ENCODE data around the gene ARHGAP26.
A peak's percentile ranks its signal among the peaks of the same experiment; 100 is the strongest.

Gene ARHGAP26

DNA sequence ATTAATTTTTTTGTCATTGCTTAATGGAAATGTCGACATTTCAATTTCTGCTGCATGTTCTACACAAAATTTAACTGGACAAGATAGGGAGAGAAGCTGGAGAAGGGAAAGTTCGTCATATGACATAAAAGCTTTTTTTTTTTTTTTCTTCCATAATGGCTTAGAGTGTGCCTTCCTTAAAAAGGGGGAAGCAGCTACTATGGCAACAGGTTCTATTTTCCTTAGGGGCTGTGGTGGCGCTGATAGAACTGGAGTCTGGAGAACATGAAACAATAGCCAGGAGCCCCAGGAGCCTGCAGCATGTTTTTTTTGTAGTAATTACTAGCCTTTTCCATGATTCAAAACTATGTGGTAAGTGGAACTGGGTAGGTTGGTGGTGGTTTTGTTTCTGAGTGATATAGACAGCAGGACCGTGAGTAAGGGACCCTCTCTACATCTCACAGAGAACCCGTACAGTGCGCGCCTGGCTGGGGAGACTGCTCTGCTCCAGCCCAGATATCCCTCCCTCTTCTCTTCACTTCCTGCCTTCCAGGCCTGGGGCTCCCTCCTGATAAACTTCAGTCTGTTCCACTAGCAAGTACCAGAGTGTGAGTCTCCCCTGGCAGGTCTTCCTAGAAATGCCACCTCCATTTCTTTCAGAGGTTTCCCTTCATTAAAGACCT is 331.7 kb downstream of the ARHGAP26 start:
- Histone ChIP-seq H3K27ac (ENCODE audit: low read depth, low read length) (no peak overlapping the region), H3K4me3 (ENCODE audit: low read depth, low read length) (no peak overlapping the region), H3K36me3 (ENCODE audit: control insufficient read depth, insufficient read depth, low read length) (no peaks in the 10 kb centered on the region), H3K9me3 (ENCODE audit: control insufficient read depth, insufficient read depth, low read length) (no peaks in the 10 kb centered on the region), H3K9ac (ENCODE audit: low read depth, low read length) (no peak overlapping the region), H3K4me1 (ENCODE audit: control insufficient read depth, insufficient read depth, low read length) (no peaks in the 10 kb centered on the region), H3K27me3 (ENCODE audit: control insufficient read depth, insufficient read depth, low read length) (no peaks in the 10 kb centered on the region)

DNA sequence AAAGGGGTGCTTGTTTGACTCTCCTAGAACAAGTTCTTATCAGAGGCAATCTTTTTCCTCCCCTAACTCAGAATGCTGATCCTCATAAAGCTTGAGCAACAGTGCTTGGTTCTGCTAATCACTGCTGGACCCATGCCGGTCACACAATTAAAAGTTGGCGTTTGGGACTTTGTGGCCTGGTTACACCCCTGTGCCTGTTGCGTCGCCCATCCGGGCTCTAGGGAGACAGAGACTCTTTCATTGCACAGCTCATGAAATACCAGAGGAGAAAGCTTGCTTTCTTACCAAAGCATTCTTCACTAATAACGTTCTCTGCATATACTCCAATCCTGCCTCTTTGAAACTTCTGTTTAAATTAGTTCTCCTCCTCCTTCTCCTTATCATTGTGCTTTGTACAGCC is 332.2 kb downstream of the ARHGAP26 start:
- no peaks in the 10 kb centered on the region for H3K27me3 ChIP-seq (ENCODE audit: control insufficient read depth, insufficient read depth, low read length)
- H3K9me3 ChIP-seq (ENCODE audit: control insufficient read depth, insufficient read depth, low read length) = no peaks in the 10 kb centered on the region
- no peaks in the 10 kb centered on the region for H3K4me1 ChIP-seq (ENCODE audit: control insufficient read depth, insufficient read depth, low read length)
- H3K36me3 ChIP-seq (ENCODE audit: control insufficient read depth, insufficient read depth, low read length) = no peaks in the 10 kb centered on the region
- no peak overlapping the region for H3K4me3 ChIP-seq (ENCODE audit: low read depth, low read length)
- no peak overlapping the region for H3K9ac ChIP-seq (ENCODE audit: low read depth, low read length)
- H3K27ac ChIP-seq (ENCODE audit: low read depth, low read length) = no peak overlapping the region

DNA sequence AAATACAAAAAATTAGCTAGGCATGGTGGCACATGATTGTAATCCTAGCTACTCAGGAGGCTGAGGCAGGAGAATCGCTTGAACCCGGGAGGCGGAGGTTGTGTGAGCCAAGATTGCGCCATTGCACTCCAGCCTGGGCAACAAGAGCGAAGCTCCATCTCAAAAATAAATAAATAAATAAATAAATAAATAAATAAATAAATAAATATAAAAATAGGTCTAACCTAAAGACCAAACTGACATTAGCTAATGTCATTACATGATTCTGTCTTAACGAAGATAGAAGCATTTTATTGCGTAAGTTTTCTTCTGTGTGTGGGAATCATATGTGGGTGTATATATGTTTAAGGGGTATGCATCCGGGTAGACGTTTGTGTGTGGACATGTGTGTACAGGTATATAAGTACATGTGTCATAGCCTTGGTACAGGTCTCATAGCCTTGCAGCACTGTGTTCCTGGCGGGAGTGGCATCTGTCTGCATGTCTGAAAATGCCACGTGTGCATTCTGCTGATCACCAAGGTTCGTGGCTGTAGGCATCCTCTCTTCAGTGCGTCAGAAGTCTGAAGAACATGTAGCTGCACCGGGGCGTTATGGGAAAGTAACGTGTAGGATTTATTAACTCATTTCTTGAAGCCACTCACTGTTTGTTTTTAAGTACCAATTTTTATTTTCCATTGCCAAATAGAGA is 335.2 kb downstream of the ARHGAP26 start:
- Histone ChIP-seq H3K27ac (ENCODE audit: low read depth, low read length) (no peak overlapping the region), H3K36me3 (ENCODE audit: control insufficient read depth, insufficient read depth, low read length) (no peaks in the 10 kb centered on the region), H3K9ac (ENCODE audit: low read depth, low read length) (no peak overlapping the region), H3K27me3 (ENCODE audit: control insufficient read depth, insufficient read depth, low read length) (no peaks in the 10 kb centered on the region), H3K4me3 (ENCODE audit: low read depth, low read length) (no peak overlapping the region), H3K4me1 (ENCODE audit: control insufficient read depth, insufficient read depth, low read length) (peaks cover 7% of the 10 kb centered on the region), H3K9me3 (ENCODE audit: control insufficient read depth, insufficient read depth, low read length) (no peaks in the 10 kb centered on the region)

DNA sequence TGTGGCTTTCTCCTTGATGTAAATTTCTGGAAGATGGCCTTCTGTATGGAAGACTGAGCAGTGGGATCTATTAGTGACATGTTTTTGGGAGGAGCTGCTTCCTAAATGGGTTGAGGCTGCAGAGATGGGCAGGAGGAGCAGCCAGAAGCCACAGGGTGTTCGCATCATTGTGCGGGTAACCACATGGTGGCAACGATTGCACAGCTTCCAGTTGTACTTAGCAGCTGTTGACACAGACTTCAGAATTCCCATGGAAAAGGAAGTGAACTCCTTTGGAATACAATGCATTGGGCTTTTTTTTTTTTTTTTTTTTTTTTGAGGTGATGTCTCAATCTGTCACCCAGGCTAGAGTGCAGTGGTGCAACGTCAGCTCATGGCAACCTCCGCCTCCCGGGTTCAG is 336.0 kb downstream of the ARHGAP26 start:
- Histone ChIP-seq H3K9me3 (ENCODE audit: control insufficient read depth, insufficient read depth, low read length) (no peaks in the 10 kb centered on the region), H3K4me1 (ENCODE audit: control insufficient read depth, insufficient read depth, low read length) (peaks cover 15% of the 10 kb centered on the region), H3K27ac (ENCODE audit: low read depth, low read length) (no peak overlapping the region), H3K36me3 (ENCODE audit: control insufficient read depth, insufficient read depth, low read length) (no peaks in the 10 kb centered on the region), H3K4me3 (ENCODE audit: low read depth, low read length) (no peak overlapping the region), H3K9ac (ENCODE audit: low read depth, low read length) (no peak overlapping the region), H3K27me3 (ENCODE audit: control insufficient read depth, insufficient read depth, low read length) (no peaks in the 10 kb centered on the region)

DNA sequence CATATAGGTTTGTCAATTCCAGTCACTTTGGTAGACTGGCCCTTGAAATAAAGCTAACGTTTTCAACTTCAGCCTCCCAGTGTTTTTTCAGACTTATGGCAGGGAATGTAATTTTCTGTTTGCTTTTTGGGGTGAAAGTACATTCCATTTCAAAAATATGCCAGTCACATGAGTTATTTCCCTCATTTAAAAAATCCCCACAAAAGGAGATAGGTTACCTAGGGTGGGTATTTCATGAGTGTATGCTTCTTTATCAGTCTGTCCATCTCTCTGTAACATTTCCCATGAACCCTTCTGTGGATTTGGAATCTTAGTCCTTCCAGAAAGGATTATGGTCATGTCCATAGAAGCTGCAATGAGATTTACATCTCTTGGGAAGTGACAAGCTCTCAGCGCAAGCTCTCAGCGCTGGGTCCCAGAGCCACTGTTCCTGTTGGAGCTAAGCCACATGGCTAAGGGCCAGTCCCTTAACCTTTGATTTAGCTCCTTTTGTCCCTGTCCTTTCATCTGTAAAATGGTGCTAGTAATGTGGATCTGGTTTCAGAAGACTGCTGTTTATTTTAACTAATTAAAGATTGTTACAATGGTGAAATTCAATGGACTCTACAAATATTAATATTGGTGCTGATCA is 338.4 kb downstream of the ARHGAP26 start:
- no peaks in the 10 kb centered on the region for H3K9me3 ChIP-seq (ENCODE audit: control insufficient read depth, insufficient read depth, low read length)
- H3K4me1 ChIP-seq (ENCODE audit: control insufficient read depth, insufficient read depth, low read length) = peaks cover 22% of the 10 kb centered on the region
- H3K4me3 ChIP-seq (ENCODE audit: low read depth, low read length) = no peak overlapping the region
- H3K36me3 ChIP-seq (ENCODE audit: control insufficient read depth, insufficient read depth, low read length) = no peaks in the 10 kb centered on the region
- no peak overlapping the region for H3K9ac ChIP-seq (ENCODE audit: low read depth, low read length)
- no peak overlapping the region for H3K27ac ChIP-seq (ENCODE audit: low read depth, low read length)
- H3K27me3 ChIP-seq (ENCODE audit: control insufficient read depth, insufficient read depth, low read length) = no peaks in the 10 kb centered on the region

DNA sequence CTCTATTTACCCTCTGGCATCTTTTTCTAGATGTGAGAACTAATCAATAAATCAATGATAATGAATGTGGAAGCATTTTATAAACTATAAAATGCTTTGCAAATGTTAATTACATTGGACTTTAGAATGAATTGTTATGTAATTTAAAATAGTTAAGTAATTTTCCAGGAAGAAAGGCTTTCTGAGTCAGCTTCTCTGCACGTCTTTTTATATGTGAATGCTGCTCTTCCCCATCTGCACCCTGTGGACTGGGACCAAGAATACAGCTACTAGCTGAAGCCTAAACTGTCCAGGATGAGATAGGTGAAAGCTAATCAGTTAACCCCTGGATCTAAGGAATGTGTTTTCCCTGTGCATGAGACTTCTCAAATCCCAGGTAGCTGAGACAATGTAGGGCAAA is 340.4 kb downstream of the ARHGAP26 start:
- H3K9ac ChIP-seq (ENCODE audit: low read depth, low read length) = peak overlapping the region; percentile 15; the same call in 1 of the 2 replicates
- peak overlapping the region; percentile 67 for H3K27ac ChIP-seq (ENCODE audit: low read depth, low read length)
- H3K9me3 ChIP-seq (ENCODE audit: control insufficient read depth, insufficient read depth, low read length) = no peaks in the 10 kb centered on the region
- peaks cover 22% of the 10 kb centered on the region for H3K4me1 ChIP-seq (ENCODE audit: control insufficient read depth, insufficient read depth, low read length)
- no peaks in the 10 kb centered on the region for H3K36me3 ChIP-seq (ENCODE audit: control insufficient read depth, insufficient read depth, low read length)
- no peaks in the 10 kb centered on the region for H3K27me3 ChIP-seq (ENCODE audit: control insufficient read depth, insufficient read depth, low read length)
- H3K4me3 ChIP-seq (ENCODE audit: low read depth, low read length) = no peak overlapping the region

- Histone ChIP-seq H3K36me3 (ENCODE audit: control insufficient read depth, insufficient read depth, low read length) (no peaks in the 10 kb centered on the region), H3K4me3 (ENCODE audit: low read depth, low read length) (no peak overlapping the region), H3K4me1 (ENCODE audit: control insufficient read depth, insufficient read depth, low read length) (peaks cover 22% of the 10 kb centered on the region), H3K9ac (ENCODE audit: low read depth, low read length) (no peak overlapping the region), H3K27me3 (ENCODE audit: control insufficient read depth, insufficient read depth, low read length) (no peaks in the 10 kb centered on the region), H3K27ac (ENCODE audit: low read depth, low read length) (no peak overlapping the region), H3K9me3 (ENCODE audit: control insufficient read depth, insufficient read depth, low read length) (no peaks in the 10 kb centered on the region)
Observed at GRCh38 chr5:143111799-143112198, 341.6 kb downstream of the ARHGAP26 start.

- H3K9ac ChIP-seq (ENCODE audit: low read depth, low read length) = no peak overlapping the region
- no peaks in the 10 kb centered on the region for H3K36me3 ChIP-seq (ENCODE audit: control insufficient read depth, insufficient read depth, low read length)
- no peak overlapping the region for H3K27ac ChIP-seq (ENCODE audit: low read depth, low read length)
Observed at GRCh38 chr5:143113461-143113860, 343.3 kb downstream of the ARHGAP26 start.

DNA sequence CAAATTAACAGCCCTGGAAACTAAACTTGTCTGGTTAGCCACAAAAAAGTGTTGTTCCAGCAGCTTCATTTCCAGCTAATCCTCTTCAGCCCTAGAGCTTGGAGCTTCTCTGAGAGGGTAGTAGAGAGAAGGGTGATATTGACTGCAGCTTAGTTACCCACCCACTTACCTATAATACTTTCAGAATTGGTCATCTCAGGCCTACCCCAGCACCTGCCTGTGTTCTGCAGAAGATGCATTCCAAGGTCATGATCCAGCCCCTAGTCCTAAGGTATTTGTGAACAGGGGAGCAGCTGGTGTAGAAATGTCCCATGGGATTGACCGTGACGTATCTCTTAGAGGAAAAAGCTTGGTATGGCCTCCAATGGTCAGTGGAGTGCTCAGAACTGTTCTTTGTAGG is 344.3 kb downstream of the ARHGAP26 start:
- Histone ChIP-seq H3K4me3 (ENCODE audit: low read depth, low read length) (no peak overlapping the region), H3K9ac (ENCODE audit: low read depth, low read length) (no peak overlapping the region), H3K9me3 (ENCODE audit: control insufficient read depth, insufficient read depth, low read length) (no peaks in the 10 kb centered on the region), H3K27ac (ENCODE audit: low read depth, low read length) (no peak overlapping the region), H3K4me1 (ENCODE audit: control insufficient read depth, insufficient read depth, low read length) (peaks cover 29% of the 10 kb centered on the region), H3K27me3 (ENCODE audit: control insufficient read depth, insufficient read depth, low read length) (no peaks in the 10 kb centered on the region), H3K36me3 (ENCODE audit: control insufficient read depth, insufficient read depth, low read length) (no peaks in the 10 kb centered on the region)

More at GRCh38 chr5:143113461-143113860, 343.3 kb downstream of the ARHGAP26 start:
- H3K4me1 ChIP-seq (ENCODE audit: control insufficient read depth, insufficient read depth, low read length) = peaks cover 22% of the 10 kb centered on the region
- H3K4me3 ChIP-seq (ENCODE audit: low read depth, low read length) = no peak overlapping the region
- H3K9me3 ChIP-seq (ENCODE audit: control insufficient read depth, insufficient read depth, low read length) = no peaks in the 10 kb centered on the region
- no peaks in the 10 kb centered on the region for H3K27me3 ChIP-seq (ENCODE audit: control insufficient read depth, insufficient read depth, low read length)

DNA sequence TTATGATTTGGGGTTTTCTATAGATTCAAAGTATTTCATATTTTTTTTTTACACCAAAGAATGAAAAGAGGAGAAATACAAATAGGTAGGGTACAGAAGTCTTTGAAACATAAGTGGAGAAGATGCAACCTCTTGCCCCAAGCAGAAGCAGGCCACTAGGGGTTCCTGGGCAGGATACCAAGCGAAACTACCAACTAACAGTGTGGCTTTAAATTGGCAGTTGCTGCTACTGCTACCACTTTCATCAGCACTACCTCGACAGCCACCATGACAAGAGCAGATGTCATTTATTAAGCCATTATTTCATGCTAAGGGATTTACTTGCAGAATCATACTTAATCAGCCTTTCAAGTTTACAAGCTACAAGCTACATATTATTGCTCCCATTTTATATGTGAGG is 345.2 kb downstream of the ARHGAP26 start:
- Histone ChIP-seq H3K4me3 (ENCODE audit: low read depth, low read length) (no peak overlapping the region), H3K27me3 (ENCODE audit: control insufficient read depth, insufficient read depth, low read length) (no peaks in the 10 kb centered on the region), H3K36me3 (ENCODE audit: control insufficient read depth, insufficient read depth, low read length) (no peaks in the 10 kb centered on the region), H3K9me3 (ENCODE audit: control insufficient read depth, insufficient read depth, low read length) (no peaks in the 10 kb centered on the region), H3K9ac (ENCODE audit: low read depth, low read length) (no peak overlapping the region), H3K4me1 (ENCODE audit: control insufficient read depth, insufficient read depth, low read length) (peaks cover 31% of the 10 kb centered on the region), H3K27ac (ENCODE audit: low read depth, low read length) (no peak overlapping the region)

DNA sequence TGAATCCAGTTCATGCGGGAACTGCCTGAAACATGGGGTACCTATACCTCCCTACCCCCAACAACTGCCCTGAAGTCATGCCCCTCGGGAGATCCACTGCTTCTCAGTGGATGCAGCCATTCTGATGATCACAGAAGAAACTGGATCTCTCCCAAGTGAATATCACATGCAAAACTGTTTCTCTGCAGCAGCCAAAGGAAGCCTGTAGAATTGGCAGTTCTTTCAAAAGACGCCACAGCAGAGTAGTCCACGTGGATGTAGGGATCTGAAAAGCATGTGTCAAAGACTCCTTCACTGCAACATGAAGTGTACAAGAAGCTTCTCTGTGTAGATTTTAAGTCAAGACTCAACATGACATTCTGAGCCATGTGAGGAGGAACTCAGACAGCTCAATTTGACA is 346.6 kb downstream of the ARHGAP26 start:
- Histone ChIP-seq H3K9me3 (ENCODE audit: control insufficient read depth, insufficient read depth, low read length) (no peaks in the 10 kb centered on the region), H3K4me1 (ENCODE audit: control insufficient read depth, insufficient read depth, low read length) (peaks cover 25% of the 10 kb centered on the region), H3K27ac (ENCODE audit: low read depth, low read length) (no peak overlapping the region), H3K4me3 (ENCODE audit: low read depth, low read length) (no peak overlapping the region), H3K27me3 (ENCODE audit: control insufficient read depth, insufficient read depth, low read length) (no peaks in the 10 kb centered on the region), H3K9ac (ENCODE audit: low read depth, low read length) (no peak overlapping the region), H3K36me3 (ENCODE audit: control insufficient read depth, insufficient read depth, low read length) (no peaks in the 10 kb centered on the region)
